ENCODE data around the gene ARSJ.

DNA sequence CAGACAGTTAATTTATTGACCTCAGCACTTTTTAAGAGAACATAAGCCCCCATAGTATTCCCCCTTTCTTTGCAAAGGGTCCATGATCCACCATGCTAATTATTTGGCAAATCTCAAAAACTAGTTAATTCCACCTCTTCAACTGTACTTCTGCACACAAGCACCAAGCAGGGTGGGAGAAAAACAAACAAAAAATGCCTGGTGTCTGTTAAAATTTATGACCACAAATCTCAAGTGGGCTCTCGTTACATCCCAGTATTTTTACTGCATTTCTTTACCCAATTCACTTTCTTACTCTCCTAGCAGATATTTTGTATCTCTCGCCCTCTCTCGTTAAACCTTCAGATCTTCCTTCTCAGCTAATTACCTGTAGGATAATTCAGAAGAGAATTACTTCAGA is 6.1 kb downstream of the ARSJ start:
- TF ChIP-seq EZH2 (IDR thresholded peaks at IDR 0.05) = no peak
- TF ChIP-seq FOXP2 (optimal IDR thresholded peaks at IDR 0.05; ENCODE audit: control extremely low read depth, extremely low read length, insufficient read depth) = no peak

Data from SK-N-MC (cell line).